Measurements from ENCODE around the gene HAP1.

DNA sequence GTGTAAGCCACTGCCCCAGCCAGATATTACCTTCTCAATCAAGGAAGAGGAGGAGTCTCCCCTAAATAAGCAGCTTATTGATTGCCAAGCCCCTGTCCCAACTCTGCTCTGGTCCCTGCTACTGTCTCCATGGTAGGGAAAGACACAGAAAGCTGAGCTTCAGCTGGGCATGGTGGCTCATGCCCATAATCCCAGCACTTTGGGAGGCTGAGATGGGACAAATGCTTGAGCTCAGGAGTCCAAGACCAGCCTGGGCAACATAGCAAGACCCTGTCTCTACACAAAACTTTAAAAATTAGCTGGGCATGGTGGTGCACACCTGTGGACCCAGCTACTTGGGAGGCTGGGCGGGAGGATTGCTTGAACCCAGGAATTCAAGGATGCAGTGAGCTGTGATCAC lies 45.5 kb upstream of the HAP1 start:
- TF ChIP-seq, protein P1, sequence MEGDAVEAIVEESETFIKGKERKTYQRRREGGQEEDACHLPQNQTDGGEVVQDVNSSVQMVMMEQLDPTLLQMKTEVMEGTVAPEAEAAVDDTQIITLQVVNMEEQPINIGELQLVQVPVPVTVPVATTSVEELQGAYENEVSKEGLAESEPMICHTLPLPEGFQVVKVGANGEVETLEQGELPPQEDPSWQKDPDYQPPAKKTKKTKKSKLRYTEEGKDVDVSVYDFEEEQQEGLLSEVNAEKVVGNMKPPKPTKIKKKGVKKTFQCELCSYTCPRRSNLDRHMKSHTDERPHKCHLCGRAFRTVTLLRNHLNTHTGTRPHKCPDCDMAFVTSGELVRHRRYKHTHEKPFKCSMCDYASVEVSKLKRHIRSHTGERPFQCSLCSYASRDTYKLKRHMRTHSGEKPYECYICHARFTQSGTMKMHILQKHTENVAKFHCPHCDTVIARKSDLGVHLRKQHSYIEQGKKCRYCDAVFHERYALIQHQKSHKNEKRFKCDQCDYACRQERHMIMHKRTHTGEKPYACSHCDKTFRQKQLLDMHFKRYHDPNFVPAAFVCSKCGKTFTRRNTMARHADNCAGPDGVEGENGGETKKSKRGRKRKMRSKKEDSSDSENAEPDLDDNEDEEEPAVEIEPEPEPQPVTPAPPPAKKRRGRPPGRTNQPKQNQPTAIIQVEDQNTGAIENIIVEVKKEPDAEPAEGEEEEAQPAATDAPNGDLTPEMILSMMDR (conservative IDR thresholded peaks at IDR 0.05; ENCODE audit: low read length): no peak
- TF ChIP-seq EZH2phosphoT487 (IDR thresholded peaks at IDR 0.05; ENCODE audit: borderline replicate concordance, low read depth, low read length): no peak

Measured in OCI-LY7 (cell line).